A549 (cell line): ENCODE results near the gene FAM163B.

Experiments used
- BHLHE40 ChIP-seq: IDR thresholded peaks from 2 replicates; pipeline ENCODE4 v1.6.1; 2012; ENCODE audit warnings: low read depth, low read length, inconsistent platforms
- CTCF ChIP-seq: fragments of >200 bp; sonication (Bioruptor Twin); formaldehyde crosslinking; IDR thresholded peaks from 3 replicates; pipeline ENCODE4 v1.5.1; 2016
- HDAC2 ChIP-seq: fragments of 200-600 bp; sonication (generic); IDR thresholded peaks from 2 replicates; pipeline ENCODE4 v1.6.1; 2016
- JUN ChIP-seq, 2 experiments: fragments of >200 bp; sonication (Bioruptor Twin); formaldehyde crosslinking; IDR thresholded peaks; 2 replicates in 1 of 2; 3 replicates in 1 of 2; pipeline ENCODE4 v1.6.1; 2016 to 2017
- KDM1A ChIP-seq: fragments of 200-600 bp; sonication (generic); IDR thresholded peaks from 2 replicates; pipeline ENCODE4 v1.6.1; 2016; ENCODE audit warnings: low read depth, mild to moderate bottlenecking
- NFE2L2 ChIP-seq: fragments of 150-350 bp; conservative IDR thresholded peaks from 2 replicates; pipeline ENCODE4 v1.6.1; 2014; ENCODE audit warnings: low read length
- PHF8 ChIP-seq: fragments of 200-600 bp; sonication (generic); IDR thresholded peaks from 2 replicates; pipeline ENCODE4 v1.6.1; 2016; ENCODE audit warnings: low read depth, mild to moderate bottlenecking, antibody characterized with exemption, moderate library complexity, borderline replicate concordance
- TF ChIP-seq, protein P1 (sequence below): IDR thresholded peaks from 2 replicates; pipeline ENCODE4 v1.6.1; 2012

- TF ChIP-seq JUN (IDR thresholded peaks at IDR 0.05), result no peak
- no peak for TF ChIP-seq KDM1A
- TF ChIP-seq PHF8, result no peak
- TF ChIP-seq CTCF, result no peak
- TF ChIP-seq HDAC2, result no peak
- TF ChIP-seq NFE2L2, result no peak
- TF ChIP-seq, protein P1, sequence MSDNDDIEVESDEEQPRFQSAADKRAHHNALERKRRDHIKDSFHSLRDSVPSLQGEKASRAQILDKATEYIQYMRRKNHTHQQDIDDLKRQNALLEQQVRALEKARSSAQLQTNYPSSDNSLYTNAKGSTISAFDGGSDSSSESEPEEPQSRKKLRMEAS, result no peak
- no peak for TF ChIP-seq BHLHE40
Measured at GRCh38 chr9:133540698-133541025, 68.5 kb downstream of the FAM163B start.
